GM12878 (cell line): ENCODE measurements around the gene HEG1. TPM values are rescaled to one million over a fixed set of nuclear protein-coding genes. Genes with fewer than 3 reads are reported as not detected.

Experiments
- CBX5 ChIP-seq: sonication (generic); IDR thresholded peaks from 2 replicates; pipeline ENCODE4 v1.6.1; 2016; ENCODE audit warnings: low read depth, moderate library complexity, mild to moderate bottlenecking, inconsistent platforms
- CHD2 ChIP-seq: IDR thresholded peaks from 2 replicates; pipeline ENCODE4 v1.6.1; 2011; ENCODE audit warnings: low read depth, low read length, improper control_type of control experiment, borderline replicate concordance
- CHD4 ChIP-seq: fragments of 200-600 bp; sonication (generic); IDR thresholded peaks from 2 replicates; pipeline ENCODE4 v1.6.1; 2016; ENCODE audit warnings: mild to moderate bottlenecking
- FOS ChIP-seq: IDR thresholded peaks from 3 replicates; pipeline ENCODE4 v1.6.1; 2011; ENCODE audit warnings: borderline replicate concordance; ENCODE audit not compliant: insufficient read length; ENCODE audit errors: extremely low read depth
- HSF1 ChIP-seq: fragments of 150-350 bp; IDR thresholded peaks from 2 replicates; pipeline ENCODE4 v1.6.1; 2014; ENCODE audit warnings: mild to moderate bottlenecking, low read depth, low read length
- MTA2 ChIP-seq: fragments of 450-650 bp; IDR thresholded peaks from 2 replicates; pipeline ENCODE4 v1.6.1; 2016; ENCODE audit warnings: low read depth, mild to moderate bottlenecking, moderate library complexity
- MYC ChIP-seq: IDR thresholded peaks from 2 replicates; pipeline ENCODE4 v1.6.1; 2011; ENCODE audit warnings: mild to moderate bottlenecking, low read length, moderate library complexity, inconsistent platforms; ENCODE audit not compliant: insufficient read depth, insufficient replicate concordance, insufficient read length, severe bottlenecking
- NFXL1 ChIP-seq: fragments of 450-650 bp; IDR thresholded peaks from 2 replicates; pipeline ENCODE4 v1.6.1; 2017; ENCODE audit warnings: antibody characterized with exemption, mild to moderate bottlenecking, borderline replicate concordance
- NFYA ChIP-seq: IDR thresholded peaks from 2 replicates; pipeline ENCODE4 v1.6.1; 2011; ENCODE audit warnings: low read depth, mild to moderate bottlenecking, low read length, improper control_type of control experiment, borderline replicate concordance
- RB1 ChIP-seq: fragments of 450-650 bp; formaldehyde crosslinking; IDR thresholded peaks from 2 replicates; pipeline ENCODE4 v1.6.1; 2017; ENCODE audit warnings: mild to moderate bottlenecking, borderline replicate concordance
- SIN3A ChIP-seq: IDR thresholded peaks from 2 replicates; pipeline ENCODE4 v1.6.1; 2012; ENCODE audit warnings: low read depth, low read length, improper control_type of control experiment
- SMC3 ChIP-seq: IDR thresholded peaks from 2 replicates; pipeline ENCODE4 v1.6.1; 2011; ENCODE audit warnings: low read length, improper control_type of control experiment, borderline replicate concordance
- STAT1 ChIP-seq: fragments of 450-650 bp; conservative IDR thresholded peaks from 2 replicates; pipeline ENCODE4 v1.6.1; 2014; ENCODE audit warnings: antibody characterized with exemption, mild to moderate bottlenecking
- SUPT20H ChIP-seq: IDR thresholded peaks from 2 replicates; pipeline ENCODE4 v1.6.1; 2011; ENCODE audit warnings: low read depth, mild to moderate bottlenecking, low read length, moderate library complexity, borderline replicate concordance; ENCODE audit not compliant: control insufficient read depth
- TCF3 ChIP-seq: IDR thresholded peaks from 2 replicates; pipeline ENCODE4 v1.6.1; 2012; ENCODE audit warnings: low read depth, mild to moderate bottlenecking, low read length, borderline replicate concordance; ENCODE audit not compliant: insufficient read depth
- USF2 ChIP-seq: IDR thresholded peaks from 2 replicates; pipeline ENCODE4 v1.6.1; 2011; ENCODE audit warnings: low read depth, low read length, improper control_type of control experiment, borderline replicate concordance
- ZBTB33 ChIP-seq: fragments of 450-650 bp; IDR thresholded peaks from 2 replicates; pipeline ENCODE4 v1.6.1; 2017; ENCODE audit warnings: mild to moderate bottlenecking
- ZNF207 ChIP-seq: fragments of 450-650 bp; IDR thresholded peaks from 2 replicates; pipeline ENCODE4 v1.6.1; 2014; ENCODE audit warnings: antibody characterized with exemption, mild to moderate bottlenecking, borderline replicate concordance
- polyA plus RNA-seq, 11 experiments: library from polyadenylated mRNA; depleted of rRNA in 4 of 11; unstranded in 6 of 11; stranded (reverse) in 5 of 11; fragments of >200 nt; fragmentation: Nextera tagmentation in 4 of 11; fragmentation: Illumina TruSeq in 1 of 11; extraction: Ambion mirVana in 4 of 11; extraction: Trizol in 1 of 11; gene quantifications; 1 replicate in 1 of 11; 2 replicates in 10 of 11; pipeline versions ENCODE4 v1.2.1 to v1.2.3, GENCODE V29; 2011 to 2016; ENCODE audit warnings: inconsistent platforms in 2 of 11, missing spikeins in 2 of 11, low read depth in 1 of 11
- total RNA-seq, 4 experiments: library from RNA; depleted of rRNA in 3 of 4; stranded (reverse); fragments of >200 nt in 3 of 4; fragmentation: Illumina TruSeq in 1 of 4; extraction: Trizol in 1 of 4; gene quantifications; 2 replicates each; pipeline versions ENCODE4 v1.2.1 to v1.2.3, GENCODE V29; 2013 to 2021
- TF ChIP-seq, protein P1 (sequence below): fragments of 450-650 bp; IDR thresholded peaks from 2 replicates; pipeline ENCODE4 v1.6.1; 2017; ENCODE audit warnings: antibody characterized with exemption, mild to moderate bottlenecking, moderate library complexity
- TF ChIP-seq, protein P2 (sequence below): fragments of 450-650 bp; IDR thresholded peaks from 2 replicates; pipeline ENCODE4 v1.6.1; 2017; ENCODE audit warnings: mild to moderate bottlenecking, low read depth, inconsistent platforms; ENCODE audit not compliant: poor library complexity, severe bottlenecking

Gene HEG1
- total and polyA plus RNA-seq, 10 of the 15 experiments (the other 5 are each of a cell fraction or from before 2014, with no cell fraction given): 2.2 to 32.1 (median 7.6) TPM

GRCh38 chr3:124995460-124995994 is 60.3 kb downstream of the HEG1 start (continued):
- TF ChIP-seq, protein P1, sequence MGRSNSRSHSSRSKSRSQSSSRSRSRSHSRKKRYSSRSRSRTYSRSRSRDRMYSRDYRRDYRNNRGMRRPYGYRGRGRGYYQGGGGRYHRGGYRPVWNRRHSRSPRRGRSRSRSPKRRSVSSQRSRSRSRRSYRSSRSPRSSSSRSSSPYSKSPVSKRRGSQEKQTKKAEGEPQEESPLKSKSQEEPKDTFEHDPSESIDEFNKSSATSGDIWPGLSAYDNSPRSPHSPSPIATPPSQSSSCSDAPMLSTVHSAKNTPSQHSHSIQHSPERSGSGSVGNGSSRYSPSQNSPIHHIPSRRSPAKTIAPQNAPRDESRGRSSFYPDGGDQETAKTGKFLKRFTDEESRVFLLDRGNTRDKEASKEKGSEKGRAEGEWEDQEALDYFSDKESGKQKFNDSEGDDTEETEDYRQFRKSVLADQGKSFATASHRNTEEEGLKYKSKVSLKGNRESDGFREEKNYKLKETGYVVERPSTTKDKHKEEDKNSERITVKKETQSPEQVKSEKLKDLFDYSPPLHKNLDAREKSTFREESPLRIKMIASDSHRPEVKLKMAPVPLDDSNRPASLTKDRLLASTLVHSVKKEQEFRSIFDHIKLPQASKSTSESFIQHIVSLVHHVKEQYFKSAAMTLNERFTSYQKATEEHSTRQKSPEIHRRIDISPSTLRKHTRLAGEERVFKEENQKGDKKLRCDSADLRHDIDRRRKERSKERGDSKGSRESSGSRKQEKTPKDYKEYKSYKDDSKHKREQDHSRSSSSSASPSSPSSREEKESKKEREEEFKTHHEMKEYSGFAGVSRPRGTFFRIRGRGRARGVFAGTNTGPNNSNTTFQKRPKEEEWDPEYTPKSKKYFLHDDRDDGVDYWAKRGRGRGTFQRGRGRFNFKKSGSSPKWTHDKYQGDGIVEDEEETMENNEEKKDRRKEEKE: no peak
- TF ChIP-seq CHD2 (no peak), NFXL1 (no peak), CHD4 (no peak), MTA2 (no peak), SMC3 (peak; percentile 84), SUPT20H (no peak), ZBTB33 (no peak), SIN3A (no peak), NFYA (no peak), TCF3 (no peak), HSF1 (no peak), USF2 (no peak), ZNF207 (no peak), MYC (no peak), STAT1 (no peak), FOS (no peak), RB1 (0 out of 2 replicates have a peak, but pooled peaks have one; percentile 17), CBX5 (no peak)
- TF ChIP-seq, protein P2, sequence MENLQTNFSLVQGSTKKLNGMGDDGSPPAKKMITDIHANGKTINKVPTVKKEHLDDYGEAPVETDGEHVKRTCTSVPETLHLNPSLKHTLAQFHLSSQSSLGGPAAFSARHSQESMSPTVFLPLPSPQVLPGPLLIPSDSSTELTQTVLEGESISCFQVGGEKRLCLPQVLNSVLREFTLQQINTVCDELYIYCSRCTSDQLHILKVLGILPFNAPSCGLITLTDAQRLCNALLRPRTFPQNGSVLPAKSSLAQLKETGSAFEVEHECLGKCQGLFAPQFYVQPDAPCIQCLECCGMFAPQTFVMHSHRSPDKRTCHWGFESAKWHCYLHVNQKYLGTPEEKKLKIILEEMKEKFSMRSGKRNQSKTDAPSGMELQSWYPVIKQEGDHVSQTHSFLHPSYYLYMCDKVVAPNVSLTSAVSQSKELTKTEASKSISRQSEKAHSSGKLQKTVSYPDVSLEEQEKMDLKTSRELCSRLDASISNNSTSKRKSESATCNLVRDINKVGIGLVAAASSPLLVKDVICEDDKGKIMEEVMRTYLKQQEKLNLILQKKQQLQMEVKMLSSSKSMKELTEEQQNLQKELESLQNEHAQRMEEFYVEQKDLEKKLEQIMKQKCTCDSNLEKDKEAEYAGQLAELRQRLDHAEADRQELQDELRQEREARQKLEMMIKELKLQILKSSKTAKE: peak; percentile 48
